Stimulated activated naive CD8-positive, alpha-beta T cell treated with anti-CD3 and anti-CD28 coated beads, Interleukin-15, Interleukin-2, amounts not matched to agents 100 ng/mL and 50 ng/mL, for 24 hours (primary cell): Measurements from ENCODE around the gene HLA-C.
A peak's percentile ranks its signal among the peaks of the same experiment; 100 is the strongest.
"Not testable (repeated sequence)": the region's sequence is repeated elsewhere in the genome, so short reads cannot be mapped to it uniquely, and the experiment has no call there.

ENCODE experiments used
- H3K27ac Mint-ChIP-seq: one replicate; pipeline ENCODE4 v1.8.0; 2021; ENCODE audit warnings: mild to moderate bottlenecking, mixed read lengths
- H3K27me3 Mint-ChIP-seq: one replicate; pipeline ENCODE4 v1.8.0; 2021; ENCODE audit warnings: mixed read lengths
- H3K36me3 Mint-ChIP-seq: one replicate; pipeline ENCODE4 v1.8.0; 2021; ENCODE audit warnings: low read depth, mixed read lengths
- H3K4me1 Mint-ChIP-seq: one replicate; pipeline ENCODE4 v1.8.0; 2021; ENCODE audit warnings: low read depth, mixed read lengths
- H3K4me3 Mint-ChIP-seq: one replicate; pipeline ENCODE4 v1.8.0; 2021; ENCODE audit warnings: mild to moderate bottlenecking, mixed read lengths
- H3K9me3 Mint-ChIP-seq: one replicate; pipeline ENCODE4 v1.8.0; 2021; ENCODE audit warnings: mixed read lengths

HLA-C gene

GRCh38 chr6:31287619-31288018 is 15.7 kb upstream of the HLA-C start:
- no peak overlapping the region for H3K27ac Mint-ChIP-seq
- H3K4me1 Mint-ChIP-seq = peaks cover 6% of the 10 kb centered on the region
- H3K9me3 Mint-ChIP-seq = no peaks in the 10 kb centered on the region
- H3K27me3 Mint-ChIP-seq = peaks cover 3% of the 10 kb centered on the region
- no peak overlapping the region for H3K4me3 Mint-ChIP-seq
- no peaks in the 10 kb centered on the region for H3K36me3 Mint-ChIP-seq

GRCh38 chr6:31285982-31286381 is 14.1 kb upstream of the HLA-C start:
- Mint-ChIP-seq H3K4me1 (peaks cover 6% of the 10 kb centered on the region), H3K27me3 (no peaks in the 10 kb centered on the region), H3K9me3 (no peaks in the 10 kb centered on the region), H3K36me3 (no peaks in the 10 kb centered on the region), H3K4me3 (no peak overlapping the region), H3K27ac (no peak overlapping the region)

DNA sequence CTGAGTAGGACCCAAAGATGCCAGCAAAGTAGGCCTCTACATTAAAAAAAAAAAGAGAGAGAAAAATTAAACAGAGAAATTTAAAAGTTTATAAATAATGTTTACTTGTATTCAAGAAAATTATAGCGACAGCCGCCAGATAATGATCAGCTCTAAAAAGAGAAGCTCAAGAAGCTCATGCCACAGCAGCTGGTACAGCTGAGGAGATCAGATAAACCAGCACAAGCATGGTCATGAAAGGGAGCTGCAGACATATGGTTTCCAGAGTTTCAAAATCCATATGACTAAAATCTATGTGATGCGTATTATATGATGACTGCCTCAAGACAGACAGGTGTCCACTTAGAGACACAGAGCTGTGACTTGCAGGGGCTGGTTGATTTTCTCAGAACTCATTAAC is 13.6 kb upstream of the HLA-C start:
- Mint-ChIP-seq H3K9me3 (no peaks in the 10 kb centered on the region), H3K27ac (no peak overlapping the region), H3K27me3 (no peaks in the 10 kb centered on the region), H3K4me3 (no peak overlapping the region), H3K36me3 (no peaks in the 10 kb centered on the region), H3K4me1 (peaks cover 6% of the 10 kb centered on the region)

- H3K9me3 Mint-ChIP-seq, H3K27me3 Mint-ChIP-seq, H3K4me1 Mint-ChIP-seq, H3K4me3 Mint-ChIP-seq, H3K36me3 Mint-ChIP-seq, H3K27ac Mint-ChIP-seq: not testable (repeated sequence)
These were observed 7.8 kb upstream of the HLA-C start for GRCh38 chr6:31279647-31280046.

GRCh38 chr6:31272836-31273626 is 1.1 kb upstream of the HLA-C start:
- Mint-ChIP-seq H3K9me3 (no peaks in the 10 kb centered on the region), H3K4me1 (peaks cover 50% of the 10 kb centered on the region), H3K36me3 (peaks cover 30% of the 10 kb centered on the region), H3K4me3 (peak overlapping the region; percentile 92), H3K27ac (peak overlapping the region; percentile 96), H3K27me3 (peaks cover 5% of the 10 kb centered on the region)

DNA sequence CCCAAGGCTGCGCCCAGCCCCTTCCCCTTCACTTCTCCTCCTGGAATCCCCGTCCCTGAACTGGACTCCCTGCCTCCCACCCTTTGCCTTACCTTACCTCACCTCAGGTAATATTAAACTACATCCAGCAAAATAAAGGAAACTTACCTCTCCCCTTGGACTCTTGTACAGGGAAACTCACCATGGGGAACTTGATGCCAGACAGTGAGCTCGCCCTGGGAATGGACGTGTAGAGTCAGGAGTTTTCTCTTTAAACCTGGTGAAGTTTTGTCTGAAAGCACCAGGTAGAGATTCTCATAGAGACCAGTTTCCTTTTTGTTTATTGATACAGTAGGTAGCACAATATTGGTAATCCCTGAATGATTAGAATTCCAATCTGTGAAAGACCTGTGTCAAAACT is 544 bp upstream of the HLA-C start:
- Mint-ChIP-seq H3K4me3 (peak overlapping the region; percentile 92), H3K27ac (peak overlapping the region; percentile 96), H3K4me1 (peaks cover 56% of the 10 kb centered on the region), H3K9me3 (no peaks in the 10 kb centered on the region), H3K36me3 (peaks cover 36% of the 10 kb centered on the region), H3K27me3 (peaks cover 5% of the 10 kb centered on the region)

DNA sequence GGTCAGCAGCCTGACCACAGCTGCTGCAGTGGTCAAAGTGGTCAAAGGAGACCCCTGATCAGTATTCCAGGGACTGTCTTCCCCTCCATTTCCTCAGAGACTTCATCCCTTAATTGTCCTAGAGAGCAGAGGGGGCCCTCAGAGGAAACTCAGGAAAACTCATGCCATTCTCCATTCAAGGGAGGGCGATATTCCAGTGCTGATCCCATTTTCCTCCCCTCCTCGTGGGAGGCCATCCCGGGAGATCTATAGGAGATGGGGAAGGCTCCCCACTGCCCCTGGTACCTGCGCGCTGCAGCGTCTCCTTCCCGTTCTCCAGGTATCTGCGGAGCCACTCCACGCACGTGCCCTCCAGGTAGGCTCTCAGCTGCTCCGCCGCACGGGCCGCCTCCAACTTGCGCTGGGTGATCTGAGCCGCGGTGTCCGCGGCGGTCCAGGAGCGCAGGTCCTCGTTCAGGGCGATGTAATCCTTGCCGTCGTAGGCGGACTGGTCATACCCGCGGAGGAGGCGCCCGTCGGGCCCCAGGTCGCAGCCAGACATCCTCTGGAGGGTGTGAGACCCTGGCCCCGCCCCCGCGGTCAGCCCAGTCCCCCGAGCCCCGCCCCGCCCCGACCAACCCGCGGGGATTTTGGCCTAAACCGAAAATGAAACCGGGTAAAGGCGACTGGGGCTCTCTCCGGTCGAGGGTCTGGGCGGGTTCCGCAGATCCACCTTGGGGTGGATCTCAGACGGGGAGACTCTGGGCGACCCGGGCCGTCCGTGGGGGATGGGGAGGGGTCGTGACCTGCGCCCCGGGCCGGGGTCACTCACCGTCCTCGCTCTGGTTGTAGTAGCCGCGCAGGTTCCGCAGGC is 878 bp downstream of the HLA-C start:
- H3K4me3 Mint-ChIP-seq = peak overlapping the region; percentile 92
- no peaks in the 10 kb centered on the region for H3K9me3 Mint-ChIP-seq
- no peaks in the 10 kb centered on the region for H3K27me3 Mint-ChIP-seq
- H3K36me3 Mint-ChIP-seq = peaks cover 40% of the 10 kb centered on the region
- H3K27ac Mint-ChIP-seq = peak overlapping the region; percentile 96
- peaks cover 58% of the 10 kb centered on the region for H3K4me1 Mint-ChIP-seq

DNA sequence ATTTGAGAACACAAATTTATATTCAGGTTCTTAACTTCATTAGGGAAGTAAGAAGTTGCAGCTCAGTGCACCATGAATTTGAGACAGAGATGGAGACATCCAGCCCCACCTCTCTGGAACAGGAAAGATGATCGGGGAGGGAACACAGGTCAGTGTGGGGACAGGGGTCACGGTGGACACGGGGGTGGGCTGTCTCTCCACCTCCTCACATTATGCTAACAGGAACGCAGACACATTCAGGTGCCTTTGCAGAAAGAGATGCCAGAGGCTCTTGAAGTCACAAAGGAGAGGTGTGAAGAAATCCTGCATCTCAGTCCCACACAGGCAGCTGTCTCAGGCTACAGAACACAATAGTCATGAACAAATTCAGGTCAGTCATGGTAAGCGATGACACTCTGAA is 3.1 kb downstream of the HLA-C start:
- H3K4me3 Mint-ChIP-seq = peak overlapping the region; percentile 92
- no peaks in the 10 kb centered on the region for H3K9me3 Mint-ChIP-seq
- peaks cover 48% of the 10 kb centered on the region for H3K4me1 Mint-ChIP-seq
- peak overlapping the region; percentile 72 for H3K27ac Mint-ChIP-seq
- no peaks in the 10 kb centered on the region for H3K27me3 Mint-ChIP-seq
- H3K36me3 Mint-ChIP-seq = peaks cover 40% of the 10 kb centered on the region

DNA sequence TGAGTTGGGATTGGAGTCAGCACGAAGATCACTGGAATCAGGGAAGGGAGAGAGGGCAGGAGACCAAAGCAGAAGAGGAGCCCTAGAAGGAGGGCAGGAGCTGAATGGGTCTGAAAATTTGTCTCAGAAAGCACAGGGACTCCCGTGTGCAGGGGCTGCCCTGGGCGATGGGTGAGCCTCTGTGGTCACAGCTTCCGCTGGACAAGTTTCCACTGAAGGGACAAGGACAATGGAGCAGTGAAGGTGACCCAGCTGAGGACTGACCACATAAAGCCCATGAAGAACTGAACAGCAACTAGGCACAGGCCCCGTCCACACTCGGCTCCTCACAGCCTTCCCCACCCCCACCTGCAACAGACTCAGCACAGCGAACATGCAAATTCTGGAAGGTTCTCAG is 3.5 kb downstream of the HLA-C start:
- peak overlapping the region; percentile 15 for H3K4me3 Mint-ChIP-seq
- H3K9me3 Mint-ChIP-seq = no peaks in the 10 kb centered on the region
- H3K27ac Mint-ChIP-seq = peak overlapping the region; percentile 2
- H3K4me1 Mint-ChIP-seq = peaks cover 43% of the 10 kb centered on the region
- H3K36me3 Mint-ChIP-seq = peaks cover 40% of the 10 kb centered on the region
- H3K27me3 Mint-ChIP-seq = no peaks in the 10 kb centered on the region

GRCh38 chr6:31267651-31268368 is 4.1 kb downstream of the HLA-C start:
- H3K9me3 Mint-ChIP-seq = peaks cover 2% of the 10 kb centered on the region
- H3K27me3 Mint-ChIP-seq = no peaks in the 10 kb centered on the region
- H3K4me3 Mint-ChIP-seq = peak overlapping the region; percentile 15
- H3K27ac Mint-ChIP-seq = peak overlapping the region; percentile 2
- H3K36me3 Mint-ChIP-seq = peaks cover 41% of the 10 kb centered on the region
- H3K4me1 Mint-ChIP-seq = peaks cover 37% of the 10 kb centered on the region

DNA sequence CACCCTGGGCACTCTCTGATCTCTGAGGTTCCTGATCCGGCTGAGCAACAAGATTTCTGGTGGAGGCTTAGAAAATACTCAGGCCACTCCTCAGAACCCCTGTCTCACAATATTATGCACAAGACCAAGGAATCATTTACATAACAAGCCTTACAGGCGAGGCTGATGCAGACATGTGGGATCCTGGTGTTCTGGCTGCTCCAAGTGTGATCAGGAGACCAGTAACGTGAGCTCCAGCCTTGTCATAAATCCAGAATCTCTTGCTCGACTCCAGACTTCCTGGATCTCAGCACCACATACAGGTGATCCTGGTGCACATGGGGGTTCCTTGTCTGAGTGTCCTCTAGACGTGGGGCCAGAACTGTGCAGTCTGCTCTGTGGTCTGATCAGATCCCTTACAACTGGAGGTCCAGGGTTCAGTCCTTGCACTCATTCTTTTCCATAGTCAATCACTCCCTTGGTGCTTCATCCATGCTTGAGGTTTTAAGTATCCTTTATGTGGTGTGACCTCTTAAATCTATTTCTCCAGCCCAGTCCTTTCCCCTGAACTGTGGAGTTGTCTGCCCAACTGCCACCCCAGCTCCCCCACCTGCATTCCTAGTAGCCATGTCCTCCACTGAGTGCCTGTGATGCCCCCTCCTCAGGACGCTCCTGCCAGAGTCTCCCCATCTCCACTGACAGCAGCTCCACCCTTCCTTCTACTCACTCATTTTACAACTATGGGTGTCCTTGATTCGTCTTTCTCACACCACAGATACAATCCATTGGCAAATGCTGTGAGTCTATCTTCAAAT is 5.1 kb downstream of the HLA-C start:
- H3K36me3 Mint-ChIP-seq = peaks cover 46% of the 10 kb centered on the region
- H3K27me3 Mint-ChIP-seq = no peaks in the 10 kb centered on the region
- H3K9me3 Mint-ChIP-seq = peaks cover 8% of the 10 kb centered on the region
- H3K4me3 Mint-ChIP-seq = no peak overlapping the region
- peaks cover 35% of the 10 kb centered on the region for H3K4me1 Mint-ChIP-seq
- no peak overlapping the region for H3K27ac Mint-ChIP-seq

- Mint-ChIP-seq H3K27me3 (no peaks in the 10 kb centered on the region), H3K4me3 (no peak overlapping the region), H3K36me3 (peaks cover 43% of the 10 kb centered on the region), H3K4me1 (peaks cover 34% of the 10 kb centered on the region), H3K9me3 (peaks cover 8% of the 10 kb centered on the region), H3K27ac (no peak overlapping the region)
These were observed 6.0 kb downstream of the HLA-C start for GRCh38 chr6:31265926-31266325.

- Mint-ChIP-seq H3K9me3 (peaks cover 12% of the 10 kb centered on the region), H3K4me1 (peaks cover 22% of the 10 kb centered on the region), H3K36me3 (peaks cover 21% of the 10 kb centered on the region)
- not testable (repeated sequence) for H3K4me3 Mint-ChIP-seq, H3K27me3 Mint-ChIP-seq, H3K27ac Mint-ChIP-seq
These were observed 8.5 kb downstream of the HLA-C start for GRCh38 chr6:31263346-31263933.

GRCh38 chr6:31259995-31260394 is 11.9 kb downstream of the HLA-C start:
- H3K9me3 Mint-ChIP-seq = peaks cover 12% of the 10 kb centered on the region
- H3K4me3 Mint-ChIP-seq, H3K27me3 Mint-ChIP-seq, H3K36me3 Mint-ChIP-seq, H3K27ac Mint-ChIP-seq: not testable (repeated sequence)
- peaks cover 10% of the 10 kb centered on the region for H3K4me1 Mint-ChIP-seq
